ENCODE data around the gene LAMTOR2. TPM values are rescaled to one million over a fixed set of nuclear protein-coding genes. Genes with fewer than 3 reads are reported as not detected.

LAMTOR2 gene
- total and polyA plus RNA-seq, 2 of the 8 experiments (the other 6 are each of a cell fraction or from before 2014, with no cell fraction given): 54.7 to 122 TPM

DNA sequence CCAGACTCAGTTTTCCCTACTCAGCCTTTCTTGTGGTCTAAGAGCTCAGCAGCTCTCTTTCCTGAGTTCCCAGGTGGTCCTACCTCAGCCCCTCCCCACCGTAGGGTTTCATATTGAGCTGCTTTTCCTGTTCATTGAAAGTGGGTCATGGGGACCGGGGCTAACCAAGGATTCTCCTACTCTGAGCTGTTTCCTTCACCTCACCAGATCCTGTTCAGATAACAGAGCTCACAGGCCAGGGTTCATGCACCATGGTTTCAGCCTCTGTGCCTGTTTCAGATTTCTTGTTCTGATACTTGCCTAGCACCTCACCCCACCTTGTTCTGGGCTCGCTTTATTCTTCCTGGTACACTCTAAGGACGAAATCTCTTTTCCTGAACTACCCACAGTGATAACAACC lies 9.5 kb upstream of the LAMTOR2 start (continued):
- no peak for TF ChIP-seq POU5F1 (IDR thresholded peaks at IDR 0.05; ENCODE audit: low read depth, low read length)
- TF ChIP-seq TCF12 (IDR thresholded peaks at IDR 0.05; ENCODE audit: low read depth, low read length): no peak
- TF ChIP-seq SIRT6 (IDR thresholded peaks at IDR 0.05; ENCODE audit: low read length): no peak
- no peak for TF ChIP-seq CHD1 (IDR thresholded peaks at IDR 0.05; ENCODE audit: low read depth, low read length)
- TF ChIP-seq TEAD4 (IDR thresholded peaks at IDR 0.05; ENCODE audit: low read depth, low read length): no peak
- TF ChIP-seq CREB1 (IDR thresholded peaks at IDR 0.05): no peak
